GM10266 (cell line): Measurements from ENCODE around the gene PLEKHA6.

Experiments used
- DNase-seq: peaks from one replicate; pipeline ENCODE4 v3.0.0; 2012; ENCODE audit errors: extremely low spot score
- TF ChIP-seq, protein P1 (sequence below): IDR thresholded peaks from 2 replicates; pipeline ENCODE4 v1.5.1; 2012; ENCODE audit warnings: mild to moderate bottlenecking, low read depth; ENCODE audit not compliant: control insufficient read depth, insufficient read depth; ENCODE audit errors: missing control alignments

Gene PLEKHA6

DNA sequence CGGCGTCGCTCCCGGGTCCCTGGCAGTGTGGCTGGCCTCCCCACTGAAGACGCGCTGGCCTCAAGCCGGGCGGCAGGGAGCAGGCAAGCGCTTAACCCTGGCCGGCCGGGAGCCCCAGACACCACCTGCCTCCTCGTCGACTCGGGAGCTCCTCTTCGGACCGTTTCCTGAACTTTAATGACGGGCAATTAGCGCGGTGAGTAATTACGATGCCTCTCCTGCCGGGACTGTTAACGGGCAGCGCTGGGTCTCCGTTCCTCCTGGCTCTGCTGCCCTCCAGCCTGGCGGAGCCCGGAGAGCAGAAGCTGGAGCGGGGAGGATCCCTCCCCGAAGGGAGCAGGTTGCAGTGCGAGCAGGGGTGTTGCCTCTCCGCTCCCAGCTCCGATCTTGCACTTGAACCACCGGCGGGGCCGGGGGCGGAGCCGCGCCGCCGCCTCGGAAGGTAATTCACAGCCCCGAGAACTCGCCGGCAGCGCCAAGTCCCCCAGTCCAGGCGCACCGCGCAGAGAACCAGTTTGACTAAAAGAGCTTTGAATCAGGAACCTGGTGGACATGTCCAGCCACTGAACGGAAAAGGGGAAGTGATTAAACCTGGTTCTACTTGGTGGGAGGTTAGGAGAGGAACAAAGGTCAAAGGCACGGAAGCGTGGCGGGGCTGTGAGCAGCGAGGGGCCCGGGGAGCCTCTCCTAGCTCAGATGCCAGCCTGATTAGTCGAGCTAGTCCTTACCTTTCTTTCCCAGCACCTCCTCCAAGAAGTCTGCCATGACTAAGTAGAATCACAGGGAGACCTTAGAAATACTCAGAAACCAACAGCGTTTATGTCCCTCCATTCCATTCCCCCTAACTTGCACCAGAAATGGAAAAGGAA is 18.3 kb upstream of the PLEKHA6 start:
- TF ChIP-seq, protein P1, sequence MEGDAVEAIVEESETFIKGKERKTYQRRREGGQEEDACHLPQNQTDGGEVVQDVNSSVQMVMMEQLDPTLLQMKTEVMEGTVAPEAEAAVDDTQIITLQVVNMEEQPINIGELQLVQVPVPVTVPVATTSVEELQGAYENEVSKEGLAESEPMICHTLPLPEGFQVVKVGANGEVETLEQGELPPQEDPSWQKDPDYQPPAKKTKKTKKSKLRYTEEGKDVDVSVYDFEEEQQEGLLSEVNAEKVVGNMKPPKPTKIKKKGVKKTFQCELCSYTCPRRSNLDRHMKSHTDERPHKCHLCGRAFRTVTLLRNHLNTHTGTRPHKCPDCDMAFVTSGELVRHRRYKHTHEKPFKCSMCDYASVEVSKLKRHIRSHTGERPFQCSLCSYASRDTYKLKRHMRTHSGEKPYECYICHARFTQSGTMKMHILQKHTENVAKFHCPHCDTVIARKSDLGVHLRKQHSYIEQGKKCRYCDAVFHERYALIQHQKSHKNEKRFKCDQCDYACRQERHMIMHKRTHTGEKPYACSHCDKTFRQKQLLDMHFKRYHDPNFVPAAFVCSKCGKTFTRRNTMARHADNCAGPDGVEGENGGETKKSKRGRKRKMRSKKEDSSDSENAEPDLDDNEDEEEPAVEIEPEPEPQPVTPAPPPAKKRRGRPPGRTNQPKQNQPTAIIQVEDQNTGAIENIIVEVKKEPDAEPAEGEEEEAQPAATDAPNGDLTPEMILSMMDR: no peak
- DNase-seq: peak; percentile 46

DNA sequence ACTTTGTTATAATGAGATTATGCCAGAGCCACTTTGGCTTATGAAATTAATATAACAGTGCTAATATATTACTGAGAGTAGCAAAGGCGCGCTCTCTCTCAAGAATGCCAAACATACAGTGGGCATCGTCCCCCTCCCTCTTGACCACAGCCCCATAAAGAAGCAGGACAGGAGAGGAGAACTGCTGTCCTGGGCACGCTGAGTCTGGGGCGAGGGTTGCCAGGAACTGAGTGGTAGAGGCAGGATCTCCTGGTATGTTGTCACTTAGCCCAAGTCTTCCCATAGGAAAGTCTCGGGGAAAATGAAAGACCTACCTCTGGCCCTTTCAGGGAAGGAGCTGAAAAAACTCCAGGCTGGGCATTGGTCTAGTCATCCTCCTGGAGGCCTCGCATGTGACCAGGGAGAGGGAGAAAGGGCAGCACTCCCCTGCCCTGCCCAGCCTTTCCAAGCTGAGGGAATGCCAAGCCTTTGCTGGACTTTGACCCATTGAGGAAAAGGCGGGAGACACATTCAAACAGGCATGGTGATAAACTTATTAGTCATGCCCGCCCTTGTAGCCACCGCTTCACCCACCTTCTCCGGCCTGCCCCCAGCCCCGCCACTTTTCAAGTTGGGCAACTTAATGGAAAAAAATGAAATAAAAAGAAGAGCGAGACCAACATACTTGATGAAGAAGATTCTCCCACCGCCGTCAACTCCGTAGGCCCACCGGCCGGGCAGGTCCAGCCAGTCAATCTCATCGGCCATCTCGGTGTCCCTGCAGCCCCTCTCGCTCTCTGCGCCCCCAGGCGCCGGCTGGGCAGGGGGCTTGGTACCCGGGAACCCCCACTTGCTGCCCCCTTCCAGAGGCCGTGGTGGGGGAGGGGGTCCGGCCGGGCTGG is 17.4 kb upstream of the PLEKHA6 start:
- no peak for DNase-seq
- TF ChIP-seq, protein P1: no peak

DNA sequence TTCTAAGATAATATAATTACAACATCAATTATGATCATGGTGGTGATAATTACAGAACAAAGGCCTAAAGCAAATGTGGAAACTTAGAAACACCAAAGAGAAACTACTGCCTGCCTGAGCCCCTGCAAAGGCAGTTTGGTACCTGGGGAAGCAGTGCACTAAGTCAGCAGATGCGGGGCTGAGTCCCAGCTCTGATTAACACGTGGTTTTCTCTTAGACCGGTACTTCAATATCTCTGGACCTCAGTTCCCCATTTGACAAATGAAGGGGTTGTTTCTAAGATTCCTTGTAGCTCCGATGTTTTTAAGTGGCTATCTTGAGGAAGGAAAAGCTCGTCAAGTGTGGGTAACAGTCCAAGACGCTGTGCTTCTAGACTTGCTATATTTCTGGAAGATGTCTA is 16.7 kb upstream of the PLEKHA6 start:
- TF ChIP-seq, protein P1: no peak
- no peak for DNase-seq

DNA sequence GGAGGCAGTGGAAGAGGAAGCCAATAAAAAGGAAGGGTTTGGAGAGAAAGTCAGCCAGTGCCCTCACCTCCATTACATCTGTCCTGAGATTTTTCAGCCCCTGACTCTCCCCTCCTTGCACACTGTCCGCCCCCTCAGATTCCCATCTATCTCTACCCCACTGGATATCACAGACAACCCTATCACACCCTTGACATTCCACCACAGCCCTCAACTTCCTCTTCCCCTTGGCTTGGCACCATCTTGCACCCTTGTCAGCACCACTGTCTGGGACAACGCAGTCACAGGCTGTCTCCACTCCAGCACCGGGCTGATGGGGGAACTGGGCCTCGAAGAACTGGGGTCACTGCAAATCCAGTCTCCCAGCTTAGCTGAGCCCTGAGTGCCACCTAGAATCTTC is 14.2 kb upstream of the PLEKHA6 start:
- TF ChIP-seq, protein P1: no peak
- no peak for DNase-seq

DNA sequence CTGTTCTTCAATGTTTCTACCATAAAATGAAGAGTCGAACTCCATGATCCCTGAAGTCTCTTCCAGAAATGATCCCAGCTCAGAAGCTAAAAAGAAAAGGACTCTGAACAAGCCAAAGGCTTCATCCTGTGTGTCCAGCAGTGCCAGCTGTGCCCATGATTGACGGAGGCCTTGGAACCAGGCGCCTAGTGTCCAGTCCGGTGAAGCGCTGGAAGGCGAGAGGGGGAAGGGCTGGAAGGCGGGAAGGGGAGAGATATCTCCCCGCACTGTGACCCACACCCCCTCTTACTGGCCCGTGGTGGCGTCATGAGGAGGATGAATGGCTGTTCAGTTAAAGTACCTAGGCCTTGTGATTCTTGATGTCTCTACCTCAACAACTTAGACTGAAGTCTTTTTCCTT is 10.4 kb upstream of the PLEKHA6 start:
- TF ChIP-seq, protein P1: no peak
- DNase-seq: no peak

DNA sequence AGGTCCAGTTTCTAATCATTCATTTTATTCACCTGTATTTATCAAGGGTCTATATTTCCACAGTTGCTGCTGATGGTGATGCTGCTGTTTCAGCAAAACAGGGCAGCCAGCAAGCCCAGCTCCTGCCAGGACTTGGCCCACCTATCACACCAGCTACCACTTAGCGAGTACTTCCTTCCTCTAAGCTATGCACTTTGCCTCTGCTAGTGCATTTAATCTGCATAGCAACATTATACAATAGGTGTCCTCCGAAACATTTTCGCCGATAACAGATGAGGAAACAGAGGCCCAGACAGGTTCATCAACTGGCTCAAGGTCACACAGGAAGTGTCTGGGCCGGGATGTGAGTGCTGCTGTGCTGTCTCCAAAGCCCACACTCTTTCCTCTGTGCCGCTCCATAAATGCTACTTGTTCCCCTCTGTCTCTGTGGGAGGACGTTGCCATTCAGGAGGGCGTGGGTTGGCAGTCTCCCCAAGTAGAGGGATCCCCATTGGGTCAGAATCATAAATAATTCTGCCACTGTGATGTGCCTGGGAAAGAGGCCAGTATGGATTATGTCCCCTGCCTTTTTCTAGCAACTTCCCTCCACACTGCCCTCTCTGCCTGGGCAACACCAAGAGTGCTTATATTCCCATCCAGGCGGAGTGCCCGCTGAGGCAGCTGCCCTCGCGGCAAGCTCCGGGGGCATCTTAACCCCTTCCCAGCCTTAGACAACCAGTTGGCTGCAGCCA is 9.4 kb upstream of the PLEKHA6 start:
- TF ChIP-seq, protein P1: no peak
- DNase-seq: no peak
